Vagina (tissue), 2 donors: ENCODE measurements around the gene PMEL. TPM values are rescaled to one million over a fixed set of nuclear protein-coding genes. Genes with fewer than 3 reads are reported as not detected.
"Not testable (repeated sequence)": the region's sequence is repeated elsewhere in the genome, so short reads cannot be mapped to it uniquely, and the experiment has no call there.

Experiments
- DNase-seq, 2 donors: peaks; one replicate each; pipeline ENCODE4 v3.0.0-alpha.2; 2017; ENCODE audit errors: extremely low spot score in 2 of 2
- H3K27ac ChIP-seq: fragments of 200-600 bp; sonication (generic); one replicate; pipeline ENCODE4 v1.5.1; 2019
- H3K27me3 ChIP-seq: fragments of 200-600 bp; sonication (generic); one replicate; pipeline ENCODE4 v1.5.1; 2019
- H3K36me3 ChIP-seq, 2 donors: fragments of 200-600 bp; sonication (generic); one replicate each; pipeline ENCODE4 v1.5.1; 2017 to 2019
- H3K4me1 ChIP-seq: fragments of 200-600 bp; sonication (generic); one replicate; pipeline ENCODE4 v1.5.1; 2019
- H3K4me3 ChIP-seq, 2 donors: fragments of 200-600 bp; sonication (generic); 1 replicate in 1 of 2; 2 replicates in 1 of 2; pipeline ENCODE4 v1.5.1; 2016 to 2019
- H3K9me3 ChIP-seq: fragments of 200-600 bp; sonication (generic); one replicate; pipeline ENCODE4 v1.5.1; 2019
- POLR2A ChIP-seq, 2 donors: fragments of 450-650 bp; IDR thresholded peaks; one replicate each; pipeline ENCODE4 v1.6.1; 2017; ENCODE audit warnings: antibody characterized with exemption in 2 of 2, mild to moderate bottlenecking in 2 of 2, moderate library complexity in 2 of 2
- POLR2AphosphoS5 ChIP-seq, 2 donors: sonication (generic); formaldehyde crosslinking; IDR thresholded peaks; one replicate each; pipeline ENCODE4 v1.9.0; 2017; ENCODE audit warnings: antibody characterized with exemption in 2 of 2, mild to moderate bottlenecking in 2 of 2, low read depth in 1 of 2; ENCODE audit not compliant: insufficient read depth in 1 of 2
- intact Hi-C: fragments of 100-400 bp; cut with DNase I; formaldehyde crosslinking; loops from one replicate; pipeline ENCODE4 v1.15.1; 2023
- total RNA-seq: library from RNA; depleted of rRNA; stranded (reverse); fragments of >200 nt; gene quantifications from one replicate; pipeline ENCODE4 v1.2.3, GENCODE V29; 2016
- TF ChIP-seq, protein P1 (sequence below), 3 experiments: fragments of 450-650 bp in 2 of 3; fragments of 200-600 bp in 1 of 3; sonication (generic) in 1 of 3; IDR thresholded peaks; one replicate each; pipeline ENCODE4 v1.5.1; 2017 to 2019; ENCODE audit warnings: antibody characterized with exemption in 3 of 3, mild to moderate bottlenecking in 2 of 3, moderate library complexity in 2 of 3

Gene PMEL
- total RNA-seq, 1 donor from 2014 or later = 1.2 TPM

DNA sequence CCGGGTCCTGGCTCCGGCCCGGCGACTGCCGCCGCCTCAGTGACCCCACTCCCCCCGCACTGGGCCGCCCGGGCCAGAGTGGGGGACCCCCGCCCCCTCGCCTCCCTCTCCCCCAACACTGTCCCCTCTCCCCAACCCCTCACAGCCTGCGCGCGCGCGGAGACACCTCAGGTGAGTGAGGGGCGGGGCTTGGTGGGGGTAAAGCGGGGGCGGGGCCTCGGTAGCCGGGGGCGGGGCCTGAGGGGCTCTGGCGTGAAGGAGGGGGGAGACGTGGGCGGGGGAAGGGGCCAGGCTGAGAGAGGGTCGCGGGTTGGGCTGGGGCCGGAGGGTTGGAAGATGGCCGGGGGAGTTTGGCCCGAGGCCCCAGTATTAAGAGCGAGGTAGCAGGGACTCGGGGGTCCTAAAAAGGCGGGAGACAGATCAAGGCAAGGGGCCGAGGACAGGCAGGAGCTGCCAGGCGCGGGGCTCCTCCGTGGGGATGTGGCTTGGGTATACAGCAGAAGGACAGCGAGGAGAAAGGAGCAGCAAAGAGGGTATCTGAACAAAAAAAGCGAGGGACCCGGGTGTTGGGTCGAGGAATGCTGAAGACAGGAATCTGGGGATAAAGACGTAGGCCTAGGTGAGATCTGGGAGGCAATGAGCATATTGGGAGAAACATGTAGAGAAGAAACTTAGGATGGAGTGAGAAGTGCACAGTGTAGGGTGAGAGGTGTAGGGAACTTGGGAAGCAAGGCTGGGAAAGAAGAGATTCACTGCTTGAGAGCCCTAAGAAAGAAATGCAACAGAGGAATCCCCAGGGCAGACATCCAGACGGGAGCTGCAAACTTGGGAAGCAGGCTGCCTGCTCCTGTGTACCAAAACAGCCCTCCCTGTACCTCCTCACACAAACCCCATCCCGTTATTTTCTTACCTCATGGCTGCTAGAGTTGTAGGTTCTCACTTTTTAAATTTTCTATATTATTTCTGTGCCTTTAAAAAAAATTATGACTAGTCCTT lies 42.0 kb upstream of the PMEL start:
- TF ChIP-seq, protein P1, sequence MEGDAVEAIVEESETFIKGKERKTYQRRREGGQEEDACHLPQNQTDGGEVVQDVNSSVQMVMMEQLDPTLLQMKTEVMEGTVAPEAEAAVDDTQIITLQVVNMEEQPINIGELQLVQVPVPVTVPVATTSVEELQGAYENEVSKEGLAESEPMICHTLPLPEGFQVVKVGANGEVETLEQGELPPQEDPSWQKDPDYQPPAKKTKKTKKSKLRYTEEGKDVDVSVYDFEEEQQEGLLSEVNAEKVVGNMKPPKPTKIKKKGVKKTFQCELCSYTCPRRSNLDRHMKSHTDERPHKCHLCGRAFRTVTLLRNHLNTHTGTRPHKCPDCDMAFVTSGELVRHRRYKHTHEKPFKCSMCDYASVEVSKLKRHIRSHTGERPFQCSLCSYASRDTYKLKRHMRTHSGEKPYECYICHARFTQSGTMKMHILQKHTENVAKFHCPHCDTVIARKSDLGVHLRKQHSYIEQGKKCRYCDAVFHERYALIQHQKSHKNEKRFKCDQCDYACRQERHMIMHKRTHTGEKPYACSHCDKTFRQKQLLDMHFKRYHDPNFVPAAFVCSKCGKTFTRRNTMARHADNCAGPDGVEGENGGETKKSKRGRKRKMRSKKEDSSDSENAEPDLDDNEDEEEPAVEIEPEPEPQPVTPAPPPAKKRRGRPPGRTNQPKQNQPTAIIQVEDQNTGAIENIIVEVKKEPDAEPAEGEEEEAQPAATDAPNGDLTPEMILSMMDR (IDR thresholded peaks at IDR 0.05) = no peak
- no peak for TF ChIP-seq POLR2AphosphoS5 (IDR thresholded peaks at IDR 0.05; ENCODE audit: insufficient read depth in 1 of 2, low read depth in 1 of 2)
- TF ChIP-seq POLR2A (IDR thresholded peaks at IDR 0.05) = no peak
- Histone ChIP-seq H3K36me3 (peaks cover 0 to 15% of the 10 kb centered on the region in 2 donors), H3K27ac (peak overlapping the region; percentile 98), H3K9me3 (no peaks in the 10 kb centered on the region), H3K4me3 (peak overlapping the region; percentile 85 to 98), H3K4me1 (peaks cover 16% of the 10 kb centered on the region), H3K27me3 (no peaks in the 10 kb centered on the region)
- intact Hi-C loops = no loop called here
- no peak for DNase-seq

DNA sequence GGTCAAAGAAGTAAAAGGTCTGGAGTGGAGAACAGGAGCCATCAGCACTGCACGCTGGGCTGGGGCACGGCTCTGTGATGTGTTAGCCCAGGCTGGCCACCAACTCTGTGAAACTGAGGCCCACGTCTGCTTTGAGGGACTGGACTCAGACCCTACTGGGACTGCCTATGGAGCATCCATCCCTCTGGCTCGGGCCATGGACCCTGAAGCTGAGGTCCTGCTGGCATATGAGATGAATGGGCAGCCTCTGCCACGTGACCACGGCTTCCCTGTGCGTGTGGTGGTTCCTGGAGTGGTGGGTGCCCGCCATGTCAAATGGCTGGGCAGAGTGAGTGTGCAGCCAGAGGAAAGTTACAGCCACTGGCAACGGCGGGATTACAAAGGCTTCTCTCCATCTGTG lies 38.4 kb upstream of the PMEL start:
- Histone ChIP-seq H3K4me1 (peaks cover 16% of the 10 kb centered on the region), H3K27ac (no peak overlapping the region), H3K9me3 (no peaks in the 10 kb centered on the region), H3K36me3 (peaks cover 0 to 15% of the 10 kb centered on the region in 2 donors), H3K4me3 (no peak overlapping the region), H3K27me3 (no peaks in the 10 kb centered on the region)
- TF ChIP-seq POLR2A (IDR thresholded peaks at IDR 0.05) = no peak
- no peak for TF ChIP-seq POLR2AphosphoS5 (IDR thresholded peaks at IDR 0.05; ENCODE audit: insufficient read depth in 1 of 2, low read depth in 1 of 2)
- TF ChIP-seq, protein P1 (IDR thresholded peaks at IDR 0.05) = no peak
- intact Hi-C loops = no loop called here
- DNase-seq = no peak

DNA sequence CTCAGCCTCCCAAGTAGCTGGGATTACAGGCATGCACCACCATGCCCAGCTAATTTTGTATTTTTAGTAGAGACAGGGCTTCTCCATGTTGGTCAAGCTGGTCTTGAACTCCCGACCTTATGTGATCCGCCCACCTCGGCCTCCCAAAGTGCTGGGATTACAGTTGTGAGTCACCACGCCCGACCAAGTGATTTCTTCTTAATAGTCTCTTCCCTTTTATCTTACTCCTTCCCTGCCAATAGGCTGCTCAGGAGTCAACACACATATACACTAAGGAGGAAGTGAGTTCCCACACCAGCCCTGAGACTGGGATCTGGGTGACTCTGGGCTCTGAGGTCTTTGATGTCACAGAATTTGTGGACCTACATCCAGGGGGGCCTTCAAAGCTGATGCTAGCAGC lies 37.5 kb upstream of the PMEL start:
- Histone ChIP-seq H3K4me1 (peaks cover 14% of the 10 kb centered on the region), H3K36me3 (peaks cover 0 to 15% of the 10 kb centered on the region in 2 donors)
- intact Hi-C loops, H3K4me3 ChIP-seq, H3K27me3 ChIP-seq, DNase-seq, H3K9me3 ChIP-seq, H3K27ac ChIP-seq: not testable (repeated sequence)

DNA sequence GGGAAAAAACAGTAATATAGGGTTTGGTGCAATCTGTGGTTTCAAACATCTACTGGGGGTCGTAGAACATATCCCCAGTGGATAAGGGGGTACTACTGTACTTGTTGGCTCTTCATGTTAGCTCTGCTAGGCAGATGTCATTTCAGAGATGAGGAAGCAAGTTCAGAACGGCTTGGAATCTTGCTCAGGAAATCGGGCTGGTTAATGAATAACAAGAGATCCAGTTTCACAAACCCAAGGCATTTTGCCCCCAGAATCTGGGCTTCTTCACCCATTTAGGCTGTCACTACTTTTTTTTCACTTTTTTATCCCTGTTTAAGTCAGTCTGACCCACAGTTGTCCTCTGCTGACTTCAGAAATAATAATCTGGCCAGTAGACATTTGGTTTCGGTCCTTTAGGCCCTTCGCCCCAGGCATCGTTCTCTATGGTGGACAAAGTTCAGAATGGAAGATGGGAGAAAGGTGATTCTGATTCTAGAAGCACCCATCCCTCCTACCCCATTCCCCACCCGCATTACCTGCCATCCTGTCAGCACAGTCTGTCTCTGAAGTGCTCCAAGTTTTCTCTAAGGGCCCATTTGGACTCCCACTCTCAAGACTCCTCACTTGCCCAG lies 35.8 kb upstream of the PMEL start:
- TF ChIP-seq POLR2A (IDR thresholded peaks at IDR 0.05) (no peak), POLR2AphosphoS5 (IDR thresholded peaks at IDR 0.05; ENCODE audit: insufficient read depth in 1 of 2, low read depth in 1 of 2) (no peak)
- TF ChIP-seq, protein P1 (IDR thresholded peaks at IDR 0.05) = no peak
- DNase-seq = no peak
- H3K9me3 ChIP-seq = no peaks in the 10 kb centered on the region
- peaks cover 0 to 15% of the 10 kb centered on the region in 2 donors for H3K36me3 ChIP-seq
- intact Hi-C loops = no loop called here
- no peak overlapping the region for H3K27ac ChIP-seq
- peaks cover 12% of the 10 kb centered on the region for H3K4me1 ChIP-seq
- no peaks in the 10 kb centered on the region for H3K27me3 ChIP-seq
- H3K4me3 ChIP-seq = no peak overlapping the region

DNA sequence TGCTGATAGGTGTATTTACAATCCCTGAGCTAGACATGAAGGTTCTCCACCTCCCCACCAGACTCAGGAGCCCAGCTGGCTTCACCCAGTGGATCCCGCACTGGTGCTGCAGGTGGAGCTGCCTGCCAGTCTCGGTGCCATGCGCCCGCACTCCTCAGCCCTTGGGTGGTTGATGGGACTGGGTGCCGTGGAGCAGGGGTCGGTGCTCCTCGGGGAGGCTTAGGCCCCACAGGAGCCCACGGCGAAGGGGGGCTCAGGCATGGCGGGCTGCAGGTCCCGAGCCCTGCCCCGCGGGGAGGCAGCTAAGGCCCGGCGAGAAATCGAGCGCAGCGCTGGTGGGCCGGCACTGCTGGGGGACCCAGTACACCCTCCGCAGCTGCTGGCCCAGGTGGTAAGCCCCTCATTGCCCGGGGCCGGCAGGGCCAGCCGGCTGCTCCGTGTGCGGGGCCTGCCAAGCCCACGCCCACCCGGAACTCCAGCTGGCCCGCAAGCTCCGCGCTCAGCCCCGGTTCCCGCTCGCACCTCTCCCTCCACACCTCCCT lies 34.2 kb upstream of the PMEL start:
- H3K9me3 ChIP-seq, H3K27ac ChIP-seq, H3K4me3 ChIP-seq, intact Hi-C loops, H3K27me3 ChIP-seq, DNase-seq: not testable (repeated sequence)
- Histone ChIP-seq H3K4me1 (peaks cover 16% of the 10 kb centered on the region), H3K36me3 (peaks cover 0 to 18% of the 10 kb centered on the region in 2 donors)

DNA sequence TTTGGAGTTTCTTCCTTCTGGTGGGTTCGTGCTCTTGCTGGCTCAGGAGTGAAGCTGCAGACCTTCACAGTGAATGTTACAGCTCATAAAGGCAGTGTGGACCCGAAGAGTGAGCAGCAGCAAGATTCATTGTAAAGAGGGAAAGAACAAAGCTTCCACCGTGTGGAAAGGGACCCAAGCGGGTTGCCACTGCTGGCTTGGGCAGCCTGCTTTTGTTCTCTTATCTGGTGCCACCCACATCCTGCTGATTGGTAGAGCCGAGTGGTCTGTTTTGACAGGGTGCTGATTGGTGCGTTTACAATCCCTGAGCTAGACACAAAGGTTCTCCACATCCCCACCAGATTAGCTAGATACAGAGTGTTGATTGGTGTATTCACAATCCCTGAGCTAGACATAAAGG lies 33.7 kb upstream of the PMEL start:
- H3K9me3 ChIP-seq, H3K4me3 ChIP-seq, intact Hi-C loops, H3K27ac ChIP-seq, H3K27me3 ChIP-seq, DNase-seq: not testable (repeated sequence)
- H3K36me3 ChIP-seq = peaks cover 0 to 21% of the 10 kb centered on the region in 2 donors
- peaks cover 16% of the 10 kb centered on the region for H3K4me1 ChIP-seq
